Islet of Langerhans (tissue), 1 donor: Measurements from ENCODE around the gene TMEM222.

Source experiments
- FAIRE-seq: peaks from one replicate; lab custom pipeline; 2011; peaks lifted over from hg19 to GRCh38; lab: Jason Lieb, UNC

TMEM222 gene

GRCh38 chr1:27306892-27307761, 14.8 kb upstream of the TMEM222 start:
- FAIRE-seq, result no peak

DNA sequence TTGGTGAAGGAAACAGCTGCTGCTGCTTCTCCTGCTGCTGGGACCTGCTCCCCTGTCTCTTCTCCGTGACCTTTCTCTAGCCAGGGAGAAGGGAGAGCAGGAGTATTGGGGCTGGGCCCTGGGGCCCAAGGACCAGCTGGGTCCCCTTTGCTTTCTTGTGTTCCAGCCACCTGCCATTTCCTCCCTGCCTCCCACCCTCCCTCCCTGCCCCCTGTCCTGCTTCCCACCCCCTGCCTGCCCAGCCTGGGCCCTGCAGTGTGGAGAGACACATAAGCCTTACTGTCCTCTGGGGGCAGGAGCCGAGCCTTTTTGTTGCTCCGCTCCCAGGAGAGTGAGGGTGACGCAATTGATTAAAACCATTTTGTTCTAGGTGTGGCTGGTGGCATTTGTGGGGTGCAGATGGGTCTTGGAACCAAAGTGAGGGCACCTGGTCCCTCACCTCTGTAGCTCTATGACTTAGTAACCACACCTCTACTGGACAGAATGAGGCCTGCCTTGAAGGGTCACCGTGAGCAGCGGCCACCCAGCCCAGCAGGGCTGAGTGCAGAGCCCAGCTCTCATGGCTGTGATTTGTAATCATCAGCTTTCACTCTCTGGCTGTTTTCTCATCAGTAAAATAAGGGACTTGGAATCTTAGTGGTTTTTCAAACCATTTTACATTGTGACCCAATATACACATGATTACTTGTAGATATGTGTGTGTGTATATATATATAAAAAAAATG, 13.9 kb upstream of the TMEM222 start:
- no peak for FAIRE-seq

DNA sequence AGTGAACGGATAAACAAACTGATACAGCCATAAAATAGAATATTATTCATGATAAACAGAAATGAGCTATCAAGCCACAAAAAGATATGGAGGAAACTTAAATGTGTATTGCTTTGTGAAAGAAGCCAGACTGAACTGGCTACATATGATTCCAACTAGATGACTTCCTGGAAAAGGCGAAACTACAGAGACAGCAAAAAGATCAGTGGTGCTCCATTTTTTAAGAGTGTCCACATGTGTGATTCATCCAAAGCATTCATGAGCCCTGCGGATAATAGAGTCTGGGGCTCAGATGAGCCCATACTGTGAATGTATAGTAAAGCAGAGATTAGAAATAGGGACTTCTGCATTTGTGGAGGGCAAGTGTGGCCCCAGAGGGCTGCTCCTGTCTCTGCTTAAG, 7.8 kb upstream of the TMEM222 start:
- no peak for FAIRE-seq

DNA sequence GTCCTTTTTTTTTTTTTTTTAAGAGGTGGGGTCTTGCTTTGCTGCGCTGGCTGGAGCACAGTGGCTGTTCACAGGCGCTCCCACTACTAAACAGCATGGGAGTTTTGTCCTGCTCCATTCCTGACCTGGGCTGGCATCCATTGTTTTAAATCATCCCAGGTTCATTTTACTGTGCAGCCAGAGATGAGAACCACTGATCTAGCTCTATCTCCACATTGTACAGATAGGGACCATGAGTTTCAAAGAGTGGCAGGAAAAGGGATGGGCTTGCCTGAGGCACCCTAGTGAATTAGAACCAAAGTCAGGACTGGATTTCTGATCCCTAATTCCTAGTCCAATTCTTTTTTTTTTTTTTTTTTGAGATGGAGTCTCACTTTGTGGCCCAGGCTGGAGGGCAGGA, 7.2 kb upstream of the TMEM222 start:
- FAIRE-seq, result no peak

GRCh38 chr1:27316860-27317259, 5.1 kb upstream of the TMEM222 start:
- FAIRE-seq, result no peak

- no peak for FAIRE-seq
Observed at GRCh38 chr1:27318136-27318535, 3.8 kb upstream of the TMEM222 start.

GRCh38 chr1:27318596-27318995, 3.4 kb upstream of the TMEM222 start:
- no peak for FAIRE-seq

GRCh38 chr1:27322569-27323240, 742 bp downstream of the TMEM222 start:
- no peak for FAIRE-seq

DNA sequence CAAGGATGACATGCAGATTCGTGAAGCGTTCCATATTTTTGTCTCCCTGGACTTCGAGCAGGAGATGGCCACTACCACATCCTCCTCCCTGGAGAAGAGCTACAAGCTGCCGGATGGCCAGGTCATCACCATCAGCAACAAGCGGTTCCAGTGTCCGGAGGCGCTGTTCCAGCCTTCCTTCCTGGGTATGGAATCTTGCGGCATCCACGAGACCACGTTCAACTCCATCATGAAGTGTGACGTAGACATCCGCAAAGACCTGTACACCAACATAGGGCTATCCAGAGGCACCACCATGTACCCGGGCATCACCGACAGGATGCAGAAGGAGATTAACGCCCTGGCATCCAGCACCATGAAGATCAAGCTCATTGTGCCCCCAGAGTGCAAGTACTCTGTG, 3.3 kb downstream of the TMEM222 start:
- no peak for FAIRE-seq

GRCh38 chr1:27327964-27328363, 6.0 kb downstream of the TMEM222 start:
- no peak for FAIRE-seq

GRCh38 chr1:27330786-27331185, 8.8 kb downstream of the TMEM222 start:
- no peak for FAIRE-seq

- FAIRE-seq, result no peak
Observed at GRCh38 chr1:27331426-27331825, 9.5 kb downstream of the TMEM222 start.

DNA sequence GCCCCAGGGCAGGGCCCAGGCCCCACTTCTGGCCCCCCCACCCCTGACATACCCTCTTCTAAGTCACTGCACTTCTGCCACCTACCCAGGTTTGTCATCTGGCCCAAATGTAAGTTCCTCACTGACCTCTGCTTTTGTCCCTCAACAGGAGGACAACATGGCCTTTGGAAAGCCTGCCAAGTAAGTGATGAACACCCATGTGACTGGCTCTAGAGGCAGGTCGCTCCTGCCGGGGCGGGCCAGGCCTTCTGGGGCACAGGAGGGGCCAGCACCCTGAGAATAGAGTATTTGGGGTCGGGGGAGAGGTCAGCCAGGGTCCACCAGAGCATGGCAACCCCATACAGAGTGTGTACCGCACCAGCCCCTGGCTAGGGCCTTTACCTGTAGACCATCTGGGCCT, 10.0 kb downstream of the TMEM222 start:
- no peak for FAIRE-seq

GRCh38 chr1:27332536-27333281, 10.7 kb downstream of the TMEM222 start:
- no peak for FAIRE-seq

DNA sequence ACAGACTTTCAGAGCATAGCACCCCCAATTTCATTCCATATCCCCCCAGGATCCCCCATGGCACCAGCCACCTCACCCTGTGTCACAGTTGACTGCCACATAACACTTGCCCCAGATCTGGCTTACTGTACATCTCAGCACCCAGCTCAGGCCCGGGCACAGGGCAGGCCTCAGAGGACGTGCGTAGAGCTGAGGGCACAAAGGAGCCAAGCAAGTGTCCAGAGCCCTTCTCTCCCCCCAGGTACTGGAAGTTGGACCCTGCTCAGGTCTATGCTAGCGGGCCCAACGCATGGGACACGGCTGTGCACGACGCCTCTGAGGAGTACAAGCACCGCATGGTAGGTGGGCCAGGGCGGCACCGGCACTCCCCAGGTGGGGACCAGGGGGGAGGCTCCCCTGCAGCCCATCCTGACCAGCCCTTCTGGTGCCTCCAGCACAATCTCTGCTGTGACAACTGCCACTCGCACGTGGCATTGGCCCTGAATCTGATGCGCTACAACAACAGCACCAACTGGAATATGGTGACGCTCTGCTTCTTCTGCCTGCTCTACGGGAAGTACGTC, 11.8 kb downstream of the TMEM222 start:
- FAIRE-seq, result no peak

DNA sequence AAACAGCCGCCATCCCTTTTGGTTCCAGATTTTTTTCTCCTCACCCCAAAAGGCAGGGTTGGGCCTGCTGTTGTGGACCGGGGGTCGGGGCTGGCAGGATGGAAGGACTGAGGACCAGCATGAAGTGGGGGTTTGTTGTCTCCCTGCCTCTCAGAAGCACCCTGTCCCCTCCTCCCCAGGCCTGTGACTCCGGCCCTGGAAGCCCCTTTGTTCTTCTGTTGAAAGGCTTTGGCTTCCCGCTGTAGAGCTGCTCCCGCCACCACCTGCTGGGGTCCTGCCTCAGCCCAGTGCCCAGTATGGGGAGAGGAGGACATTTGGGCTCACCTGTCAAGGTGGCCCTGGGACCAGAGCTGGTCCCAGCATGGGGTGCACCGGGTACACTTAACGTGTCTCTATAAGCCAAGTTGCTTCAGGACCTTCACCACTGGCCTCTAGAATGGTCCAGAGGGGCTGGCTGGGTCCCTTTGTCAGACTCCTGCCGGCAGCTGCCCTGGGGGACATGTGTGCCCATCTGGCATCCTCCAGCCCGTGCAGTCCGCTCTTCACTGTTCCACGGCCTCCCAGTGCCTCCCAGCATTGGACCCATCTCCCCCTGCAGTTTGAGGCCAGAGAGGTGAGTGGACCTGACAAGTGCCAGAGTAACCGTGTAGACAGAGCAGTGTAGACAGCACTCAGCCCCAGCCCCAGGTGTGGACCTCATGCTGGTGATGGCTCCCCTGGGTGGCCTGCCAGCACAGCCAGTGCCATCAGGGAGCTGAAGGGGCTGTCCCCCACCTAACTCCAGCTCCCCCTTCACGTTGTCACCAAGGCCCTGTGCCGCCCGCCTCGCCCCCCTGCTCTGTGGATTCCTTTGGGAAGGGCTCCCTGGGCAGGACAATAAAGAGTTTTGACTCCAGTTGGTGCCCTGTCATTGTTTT, 13.8 kb downstream of the TMEM222 start:
- no peak for FAIRE-seq

GRCh38 chr1:27336756-27337155, 14.8 kb downstream of the TMEM222 start:
- no peak for FAIRE-seq

GRCh38 chr1:27338751-27339150, 16.8 kb downstream of the TMEM222 start:
- FAIRE-seq, result no peak

DNA sequence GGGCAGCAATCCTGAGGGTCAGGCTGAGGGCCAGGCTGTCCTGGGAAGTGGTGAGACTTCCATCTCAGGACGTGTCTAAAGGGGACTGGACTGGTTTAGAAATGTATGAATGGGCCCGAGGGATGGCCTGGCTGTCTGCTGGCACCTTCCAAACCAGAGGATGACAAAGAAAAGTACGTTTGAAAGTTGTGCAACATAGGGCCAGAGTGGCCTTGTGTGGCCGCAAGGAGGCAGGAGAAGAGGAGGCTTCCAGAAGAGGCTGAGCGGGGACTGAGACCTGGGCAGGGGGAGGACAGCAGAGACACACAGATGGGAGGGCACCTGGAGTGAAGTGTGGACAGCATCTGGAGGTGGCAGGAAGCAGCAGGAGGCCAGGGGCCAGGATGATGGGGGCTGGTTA, 17.2 kb downstream of the TMEM222 start:
- FAIRE-seq, result no peak

GRCh38 chr1:27341525-27342252, 19.7 kb downstream of the TMEM222 start, which contains the start of gene SYTL1:
Gene SYTL1, plus strand, starts transcription at chr1:27342022. Its CDS starts 3,313 bp downstream, at chr1:27345335.
- FAIRE-seq, result no peak
